Epithelial cell of proximal tubule (primary cell): ENCODE results near the gene GINS2. TPM values are rescaled to one million over a fixed set of nuclear protein-coding genes. Genes with fewer than 3 reads are reported as not detected.

Experiments
- DNase-seq: peaks from one replicate; pipeline ENCODE4 v3.0.0-alpha.2; 2011; ENCODE audit warnings: low read depth
- H3K4me3 ChIP-seq: 2 replicates; pipeline ENCODE4 v1.5.1; 2011; ENCODE audit warnings: low read depth, mild to moderate bottlenecking, low read length
- total RNA-seq: library from RNA; depleted of rRNA; stranded (reverse); fragments of >200 nt; gene quantifications from 2 replicates; pipeline ENCODE4 v1.2.3, GENCODE V29; 2015
- TF ChIP-seq, protein P1 (sequence below): conservative IDR thresholded peaks from 2 replicates; pipeline ENCODE4 v1.5.1; 2012; ENCODE audit warnings: low read depth, mild to moderate bottlenecking, low read length

Gene GINS2
- total RNA-seq, 1 donor from 2014 or later: 40.2 TPM

DNA sequence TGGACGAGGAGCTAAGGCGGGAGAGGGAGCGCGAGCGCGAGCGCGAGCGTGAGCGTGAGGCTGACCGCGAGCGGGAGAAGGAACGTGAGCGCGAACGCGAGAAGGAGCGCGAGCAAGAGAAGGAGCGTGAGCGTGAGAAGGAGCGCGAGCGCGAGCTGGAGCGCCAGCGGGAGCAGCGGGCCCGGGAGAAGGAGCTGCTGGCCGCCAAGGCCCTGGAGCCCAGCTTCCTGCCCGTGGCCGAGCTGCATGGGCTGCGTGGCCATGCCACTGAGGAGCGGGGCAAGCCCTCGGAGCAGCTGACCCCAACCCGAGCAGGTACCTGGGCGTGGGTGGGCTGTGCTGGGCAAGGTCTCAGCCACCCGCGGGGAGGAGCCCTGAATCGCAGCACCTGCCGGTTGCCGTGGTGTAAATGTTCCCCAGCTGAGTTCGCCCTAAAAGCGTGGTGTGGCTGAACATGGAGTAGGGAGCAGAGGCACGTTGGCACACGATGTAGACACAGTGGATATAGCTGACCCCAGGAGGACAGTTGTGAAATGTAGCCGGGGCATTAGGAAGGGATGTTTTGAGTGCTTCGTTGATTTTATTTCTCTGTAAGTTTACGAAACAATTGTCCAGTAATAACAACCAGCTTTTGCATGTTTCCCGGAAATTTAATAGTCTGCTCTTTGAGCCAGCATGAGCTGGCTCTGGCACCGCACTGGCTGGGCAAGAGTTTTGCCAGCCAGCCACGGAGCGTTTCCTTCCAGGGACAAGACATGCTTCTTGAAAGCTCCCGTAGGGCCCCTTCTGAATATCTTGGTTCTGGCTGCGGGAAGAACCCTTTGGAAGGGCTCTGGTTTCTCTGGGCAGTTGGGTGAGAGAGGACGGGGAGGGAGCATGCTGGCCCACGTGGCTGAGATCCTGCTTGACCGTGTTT lies 32.1 kb downstream of the GINS2 start:
- TF ChIP-seq, protein P1, sequence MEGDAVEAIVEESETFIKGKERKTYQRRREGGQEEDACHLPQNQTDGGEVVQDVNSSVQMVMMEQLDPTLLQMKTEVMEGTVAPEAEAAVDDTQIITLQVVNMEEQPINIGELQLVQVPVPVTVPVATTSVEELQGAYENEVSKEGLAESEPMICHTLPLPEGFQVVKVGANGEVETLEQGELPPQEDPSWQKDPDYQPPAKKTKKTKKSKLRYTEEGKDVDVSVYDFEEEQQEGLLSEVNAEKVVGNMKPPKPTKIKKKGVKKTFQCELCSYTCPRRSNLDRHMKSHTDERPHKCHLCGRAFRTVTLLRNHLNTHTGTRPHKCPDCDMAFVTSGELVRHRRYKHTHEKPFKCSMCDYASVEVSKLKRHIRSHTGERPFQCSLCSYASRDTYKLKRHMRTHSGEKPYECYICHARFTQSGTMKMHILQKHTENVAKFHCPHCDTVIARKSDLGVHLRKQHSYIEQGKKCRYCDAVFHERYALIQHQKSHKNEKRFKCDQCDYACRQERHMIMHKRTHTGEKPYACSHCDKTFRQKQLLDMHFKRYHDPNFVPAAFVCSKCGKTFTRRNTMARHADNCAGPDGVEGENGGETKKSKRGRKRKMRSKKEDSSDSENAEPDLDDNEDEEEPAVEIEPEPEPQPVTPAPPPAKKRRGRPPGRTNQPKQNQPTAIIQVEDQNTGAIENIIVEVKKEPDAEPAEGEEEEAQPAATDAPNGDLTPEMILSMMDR: no peak
- no peak for DNase-seq
- H3K4me3 ChIP-seq: no peak overlapping the region

DNA sequence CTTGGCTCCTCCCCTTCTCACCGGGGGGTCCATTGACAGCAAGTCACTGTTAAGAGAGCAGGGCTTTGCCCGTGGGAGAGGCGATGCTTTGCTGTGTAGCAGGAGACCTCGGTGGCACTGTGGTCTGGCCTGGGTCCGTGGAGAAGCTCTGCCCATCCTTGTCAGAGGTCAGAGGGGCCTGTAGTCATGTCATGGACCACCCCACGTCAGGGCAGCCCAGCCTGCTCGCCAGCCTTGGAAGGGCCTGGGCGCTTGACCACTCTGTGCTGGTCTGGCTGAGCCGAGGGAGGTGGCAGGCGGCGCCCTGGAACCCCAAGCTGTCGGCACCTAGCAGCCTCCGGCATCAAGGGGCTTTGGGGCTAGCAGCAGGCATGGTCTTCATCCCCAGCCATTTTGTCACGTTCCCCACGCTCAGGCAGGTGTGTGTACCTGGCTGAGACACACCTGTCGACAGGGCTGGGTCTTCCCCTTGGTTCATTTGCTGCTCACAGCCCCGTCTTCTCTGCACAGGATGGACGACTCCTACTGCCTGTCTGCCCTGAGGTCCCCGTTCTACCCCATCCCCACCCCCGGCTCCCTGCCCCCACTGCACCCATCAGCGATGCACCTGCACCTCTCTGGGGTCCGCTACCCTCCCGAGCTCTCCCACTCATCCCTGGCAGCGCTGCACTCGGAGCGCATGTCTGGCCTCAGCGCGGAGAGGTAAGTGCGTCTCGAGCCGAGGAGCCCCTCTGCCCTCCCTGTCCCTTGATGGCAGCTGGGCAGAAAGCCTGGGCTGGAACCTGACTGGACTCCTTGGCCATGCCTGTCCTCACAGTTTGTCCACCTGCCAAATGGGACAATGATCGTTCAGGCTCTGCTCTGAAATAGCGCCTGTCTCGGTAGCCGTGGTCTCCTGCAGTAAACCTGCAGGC lies 33.3 kb downstream of the GINS2 start:
- TF ChIP-seq, protein P1: no peak
- H3K4me3 ChIP-seq: no peak overlapping the region
- DNase-seq: no peak

DNA sequence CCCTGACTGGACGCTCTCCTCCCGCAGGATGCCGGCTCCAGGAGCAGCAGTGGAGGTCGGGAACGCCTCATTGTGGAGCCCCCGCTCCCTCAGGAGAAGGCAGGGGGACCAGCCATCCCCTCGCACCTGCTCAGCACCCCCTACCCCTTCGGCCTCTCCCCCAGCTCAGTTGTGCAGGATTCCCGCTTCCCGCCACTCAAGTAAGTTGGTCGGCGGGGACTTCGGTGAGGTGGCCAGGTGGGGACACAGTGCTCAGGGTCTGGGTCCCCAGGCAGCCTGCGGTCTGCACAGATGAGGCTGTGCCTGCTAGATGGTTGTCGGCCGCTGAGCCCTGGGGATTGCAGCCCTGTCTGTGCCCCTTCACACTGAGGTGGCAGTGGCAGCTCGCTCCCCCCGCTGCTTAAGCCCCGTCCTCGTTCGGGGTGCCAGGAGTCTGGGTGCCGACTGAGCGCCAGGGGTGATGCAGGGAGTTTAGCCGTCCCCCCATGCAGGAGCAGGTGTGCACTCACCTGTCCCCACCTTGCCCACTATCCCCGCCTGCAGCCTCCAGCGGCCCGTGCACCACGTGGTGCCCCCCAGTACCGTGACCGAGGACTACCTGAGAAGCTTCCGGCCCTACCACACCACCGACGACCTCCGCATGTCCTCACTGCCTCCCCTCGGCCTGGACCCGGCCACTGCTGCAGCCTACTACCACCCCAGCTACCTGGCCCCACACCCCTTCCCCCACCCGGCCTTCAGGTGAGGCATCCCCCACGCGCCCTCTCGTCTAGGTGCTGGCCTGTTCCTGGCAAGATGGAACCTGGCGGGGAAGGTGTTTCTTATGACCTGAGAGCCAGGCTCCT lies 34.3 kb downstream of the GINS2 start:
- DNase-seq: no peak
- H3K4me3 ChIP-seq: no peak overlapping the region
- TF ChIP-seq, protein P1: no peak

DNA sequence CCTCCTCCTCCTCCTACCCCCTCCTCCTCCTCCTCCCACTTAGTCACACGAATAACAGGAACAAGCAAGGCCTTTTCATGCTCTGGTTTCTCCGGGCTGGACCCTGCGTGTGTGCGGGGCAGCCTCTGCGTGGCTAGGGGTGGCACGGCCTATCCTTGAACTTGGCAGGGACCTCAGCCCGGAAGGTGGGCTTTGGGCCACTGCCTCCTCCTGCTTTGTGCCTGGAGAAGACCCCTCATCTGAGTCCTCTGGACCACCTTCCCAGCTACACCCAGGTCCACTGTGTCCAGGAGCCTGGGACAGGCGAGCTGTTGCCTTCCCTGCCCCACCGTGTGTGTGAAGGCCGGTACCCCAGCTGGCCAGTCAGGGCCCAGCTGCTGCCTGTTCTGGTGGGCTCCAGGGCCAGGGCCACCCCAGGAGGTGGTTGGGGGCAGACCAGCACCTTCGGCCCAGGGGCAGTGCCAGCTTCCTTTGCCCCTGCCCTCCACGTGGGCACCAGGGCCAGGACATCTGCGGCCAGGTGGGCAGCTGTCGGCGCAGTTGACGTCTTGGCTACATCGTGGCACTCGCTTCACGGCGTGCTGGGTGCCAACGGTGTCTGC lies 35.4 kb downstream of the GINS2 start:
- TF ChIP-seq, protein P1: no peak
- H3K4me3 ChIP-seq: no peak overlapping the region
- no peak for DNase-seq

DNA sequence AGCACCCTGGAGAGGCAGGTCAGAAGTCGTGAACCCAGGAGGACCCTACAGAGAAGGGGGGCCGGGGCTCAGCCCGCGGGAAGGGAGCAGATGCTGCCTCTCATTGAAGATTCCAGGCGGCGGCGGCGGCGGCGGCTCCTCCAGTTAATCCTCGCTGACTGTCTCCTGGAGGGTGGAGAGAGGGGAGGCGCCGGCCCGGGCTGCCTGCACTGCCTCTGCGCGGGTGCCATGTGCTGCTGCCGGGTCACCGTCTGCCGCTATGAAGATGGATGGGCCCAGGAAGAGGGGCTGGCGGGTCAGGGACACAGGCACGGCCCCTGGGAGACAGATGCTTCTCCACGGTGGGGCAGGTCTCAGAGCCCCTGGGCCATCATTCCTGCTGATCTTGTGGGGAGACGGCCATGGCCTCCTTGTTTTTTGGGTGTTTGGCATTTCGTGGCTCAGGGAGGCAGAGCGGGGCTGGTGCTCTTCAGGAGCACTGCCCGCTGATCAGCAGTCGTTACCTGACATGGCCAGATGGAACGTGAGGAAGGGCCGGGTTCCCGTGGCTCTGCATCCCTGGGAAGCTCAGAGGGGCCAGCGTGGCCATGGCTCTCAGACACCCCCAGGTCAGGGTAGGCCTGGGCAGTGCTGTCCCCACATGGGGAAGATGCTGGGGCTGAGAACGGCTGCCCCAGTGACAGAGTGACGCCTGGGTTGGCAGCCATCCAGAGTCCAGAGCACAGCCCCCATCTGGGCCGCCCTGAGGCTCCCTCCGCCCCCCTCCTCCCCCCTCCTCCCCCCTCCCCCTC lies 36.1 kb downstream of the GINS2 start:
- no peak overlapping the region for H3K4me3 ChIP-seq
- TF ChIP-seq, protein P1: no peak
- no peak for DNase-seq
